Keratinocyte (primary cell): ENCODE data around the gene ZNF407.

Experiments used
- EZH2 ChIP-seq: IDR thresholded peaks from one replicate; pipeline ENCODE4 v1.6.1; 2012; ENCODE audit warnings: inconsistent platforms, mild to moderate bottlenecking, low read length, moderate library complexity
- TF ChIP-seq, protein P1 (sequence below), 3 experiments: IDR thresholded peaks in 1 of 3; conservative IDR thresholded peaks in 1 of 3; optimal IDR thresholded peaks in 1 of 3; 2 replicates in 2 of 3; 3 replicates in 1 of 3; pipeline versions ENCODE3 to v1.5.1; 2011; ENCODE audit warnings: low read length in 3 of 3, mild to moderate bottlenecking in 3 of 3, moderate library complexity in 2 of 3, control low read depth in 1 of 3, inconsistent platforms in 1 of 3; ENCODE audit not compliant: insufficient read depth in 2 of 3; ENCODE audit errors: extremely low read depth in 1 of 3

DNA sequence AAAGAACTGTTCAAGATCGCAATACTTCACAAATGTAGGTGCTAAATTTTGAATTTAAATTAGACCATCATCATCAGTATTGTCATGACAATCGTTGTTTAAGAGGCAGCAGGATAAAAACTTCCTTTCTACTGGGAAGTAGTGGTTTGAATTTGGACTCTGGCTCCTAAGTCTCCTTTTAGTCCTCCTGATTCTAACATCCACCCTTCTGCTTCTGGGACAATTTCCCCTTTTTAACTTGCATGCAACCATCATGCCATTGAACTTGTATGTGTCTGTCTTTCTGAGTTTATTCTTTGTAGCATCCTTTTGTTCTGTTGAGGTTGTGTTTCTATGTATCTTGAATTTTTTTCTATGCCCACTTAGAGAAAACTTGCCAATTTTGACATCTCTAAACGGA is 361.5 kb downstream of the ZNF407 start:
- TF ChIP-seq, protein P1, sequence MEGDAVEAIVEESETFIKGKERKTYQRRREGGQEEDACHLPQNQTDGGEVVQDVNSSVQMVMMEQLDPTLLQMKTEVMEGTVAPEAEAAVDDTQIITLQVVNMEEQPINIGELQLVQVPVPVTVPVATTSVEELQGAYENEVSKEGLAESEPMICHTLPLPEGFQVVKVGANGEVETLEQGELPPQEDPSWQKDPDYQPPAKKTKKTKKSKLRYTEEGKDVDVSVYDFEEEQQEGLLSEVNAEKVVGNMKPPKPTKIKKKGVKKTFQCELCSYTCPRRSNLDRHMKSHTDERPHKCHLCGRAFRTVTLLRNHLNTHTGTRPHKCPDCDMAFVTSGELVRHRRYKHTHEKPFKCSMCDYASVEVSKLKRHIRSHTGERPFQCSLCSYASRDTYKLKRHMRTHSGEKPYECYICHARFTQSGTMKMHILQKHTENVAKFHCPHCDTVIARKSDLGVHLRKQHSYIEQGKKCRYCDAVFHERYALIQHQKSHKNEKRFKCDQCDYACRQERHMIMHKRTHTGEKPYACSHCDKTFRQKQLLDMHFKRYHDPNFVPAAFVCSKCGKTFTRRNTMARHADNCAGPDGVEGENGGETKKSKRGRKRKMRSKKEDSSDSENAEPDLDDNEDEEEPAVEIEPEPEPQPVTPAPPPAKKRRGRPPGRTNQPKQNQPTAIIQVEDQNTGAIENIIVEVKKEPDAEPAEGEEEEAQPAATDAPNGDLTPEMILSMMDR (optimal IDR thresholded peaks at IDR 0.05 in 1 of 3, IDR thresholded peaks at IDR 0.05 in 1 of 3, conservative IDR thresholded peaks at IDR 0.05 in 1 of 3; ENCODE audit: extremely low read depth in 1 of 3, insufficient read depth in 2 of 3, low read length in 3 of 3), result no peak
- TF ChIP-seq EZH2, result no peak
